GM19193 (cell line): Measurements from ENCODE around the gene RTN3.

Experiments used
- POLR2A ChIP-seq: IDR thresholded peaks from 4 replicates; pipeline ENCODE4 v1.6.1; 2011; ENCODE audit not compliant: insufficient read depth, insufficient read length; ENCODE audit errors: extremely low read depth

Gene RTN3

DNA sequence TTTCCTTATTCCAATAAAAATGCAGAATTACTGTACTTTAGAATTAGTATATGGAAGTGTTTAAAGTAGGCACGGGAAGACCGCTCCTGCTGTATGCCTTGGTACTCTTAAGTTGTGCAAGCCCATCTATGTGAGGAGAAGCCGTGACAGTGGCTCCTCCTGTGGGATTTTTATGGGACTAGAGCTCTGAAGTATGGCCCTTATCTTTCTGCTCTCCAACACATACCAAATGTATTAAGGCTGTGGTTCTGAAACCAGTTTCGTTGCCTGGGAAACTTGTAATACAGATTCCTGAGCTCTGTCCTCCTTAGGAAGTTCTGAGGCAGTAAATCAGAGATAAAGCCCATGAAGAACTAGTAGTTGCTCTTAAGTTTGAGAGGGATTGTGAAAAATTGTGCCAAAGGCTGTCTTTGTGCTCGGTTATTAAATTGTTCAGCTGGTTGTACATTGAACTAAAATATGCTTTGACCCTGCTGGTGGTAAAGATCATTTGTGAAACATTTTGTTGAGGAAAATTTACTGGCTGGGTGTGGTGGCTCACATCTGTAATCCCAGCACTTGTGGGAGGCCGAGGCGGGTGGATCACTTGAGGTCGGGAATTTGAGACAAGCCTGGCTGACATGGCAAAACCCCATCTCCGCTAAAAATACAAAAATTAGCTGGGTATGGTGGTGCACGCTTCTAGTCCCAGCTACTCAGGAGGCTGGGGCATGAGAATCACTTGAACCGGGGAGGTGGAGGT lies 29.3 kb downstream of the RTN3 start:
- TF ChIP-seq POLR2A: no peak

DNA sequence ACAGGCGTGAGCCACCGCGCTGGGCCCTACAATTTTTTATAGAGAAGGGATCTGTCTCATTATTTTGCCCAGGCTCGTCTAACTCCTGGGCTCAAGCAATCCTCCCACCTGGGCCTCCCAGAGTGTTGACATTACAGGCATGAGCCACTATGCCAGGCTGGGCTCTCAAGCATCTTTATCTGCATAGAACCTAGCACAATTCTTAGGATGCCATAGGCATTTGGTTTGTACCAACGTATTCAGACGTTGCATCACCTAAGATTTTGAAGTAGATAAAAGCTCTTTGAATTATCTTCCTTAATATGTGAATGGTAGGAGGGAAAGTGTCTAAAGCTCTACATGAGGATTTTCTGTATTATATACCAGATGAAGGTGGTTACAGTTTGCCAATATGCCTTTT lies 30.5 kb downstream of the RTN3 start:
- TF ChIP-seq POLR2A: no peak

DNA sequence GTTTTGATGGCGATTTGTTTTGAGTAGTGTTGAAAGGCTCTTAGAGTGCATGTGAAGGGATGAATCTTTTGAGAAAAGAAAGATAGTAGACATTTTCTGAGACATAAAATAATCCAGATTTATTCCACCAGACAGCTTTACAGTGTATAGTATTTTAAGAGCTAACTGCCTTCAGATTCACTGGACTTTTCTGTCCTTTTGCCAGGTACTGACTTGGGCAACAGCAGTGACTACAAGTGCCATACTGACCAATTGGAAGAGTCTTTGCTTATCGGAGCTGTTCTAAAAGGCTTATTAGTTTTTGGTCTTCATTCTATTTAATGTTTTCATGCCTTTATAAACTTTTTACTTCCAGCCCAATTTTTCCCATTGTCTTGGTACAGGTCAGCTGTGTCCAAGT lies 32.5 kb downstream of the RTN3 start:
- TF ChIP-seq POLR2A: no peak

DNA sequence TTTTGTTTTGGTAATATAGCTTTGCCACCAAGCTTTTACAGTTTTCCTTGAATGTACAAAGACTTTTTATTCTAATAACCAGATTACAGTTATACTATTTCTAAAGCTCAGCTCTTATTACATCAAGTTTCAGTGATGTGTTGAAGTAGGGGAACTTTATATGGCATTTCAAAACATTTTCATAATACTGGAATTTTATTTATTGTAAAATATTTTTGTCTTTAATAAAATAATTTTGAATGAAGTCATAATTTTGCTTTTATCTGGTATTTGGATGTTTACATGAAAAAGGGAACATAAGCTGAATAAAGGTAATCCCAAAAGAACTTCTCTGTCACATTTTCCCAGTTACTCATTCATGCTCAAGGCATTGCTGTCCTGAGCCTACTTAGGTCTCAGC lies 34.7 kb downstream of the RTN3 start:
- TF ChIP-seq POLR2A: no peak

DNA sequence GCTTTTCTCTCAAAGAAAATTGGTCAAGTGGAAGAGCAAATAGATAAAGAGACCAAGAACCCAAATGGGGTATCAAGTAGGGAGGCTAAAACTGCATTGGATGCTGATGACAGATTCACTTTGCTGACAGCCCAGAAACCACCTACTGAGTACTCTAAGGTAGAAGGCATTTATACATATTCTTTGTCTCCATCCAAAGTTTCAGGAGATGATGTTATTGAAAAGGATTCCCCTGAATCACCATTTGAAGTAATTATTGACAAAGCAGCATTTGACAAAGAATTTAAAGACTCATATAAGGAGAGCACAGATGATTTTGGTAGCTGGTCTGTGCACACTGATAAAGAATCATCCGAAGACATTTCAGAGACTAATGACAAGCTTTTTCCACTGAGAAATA lies 37.7 kb downstream of the RTN3 start:
- no peak for TF ChIP-seq POLR2A

DNA sequence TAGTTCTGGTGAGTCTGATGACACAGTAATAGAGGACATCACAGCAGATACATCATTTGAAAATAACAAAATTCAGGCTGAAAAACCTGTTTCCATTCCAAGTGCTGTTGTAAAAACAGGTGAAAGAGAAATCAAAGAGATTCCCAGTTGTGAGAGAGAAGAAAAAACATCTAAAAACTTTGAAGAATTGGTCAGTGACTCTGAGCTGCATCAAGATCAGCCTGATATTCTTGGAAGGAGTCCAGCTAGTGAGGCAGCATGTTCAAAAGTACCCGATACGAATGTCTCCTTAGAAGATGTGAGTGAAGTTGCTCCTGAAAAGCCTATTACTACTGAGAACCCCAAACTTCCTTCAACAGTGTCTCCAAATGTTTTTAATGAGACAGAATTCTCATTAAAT lies 38.7 kb downstream of the RTN3 start:
- no peak for TF ChIP-seq POLR2A

DNA sequence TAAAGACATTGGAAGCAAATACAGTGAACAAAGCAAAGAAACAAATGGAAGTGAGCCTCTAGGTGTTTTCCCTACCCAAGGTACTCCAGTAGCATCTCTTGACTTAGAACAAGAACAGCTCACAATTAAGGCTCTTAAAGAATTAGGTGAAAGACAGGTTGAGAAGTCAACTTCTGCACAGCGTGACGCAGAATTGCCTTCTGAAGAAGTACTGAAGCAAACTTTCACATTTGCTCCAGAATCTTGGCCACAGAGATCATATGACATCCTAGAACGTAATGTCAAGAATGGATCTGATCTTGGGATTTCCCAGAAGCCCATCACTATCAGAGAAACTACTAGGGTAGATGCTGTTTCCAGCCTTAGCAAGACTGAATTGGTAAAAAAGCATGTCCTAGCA lies 39.3 kb downstream of the RTN3 start:
- no peak for TF ChIP-seq POLR2A

DNA sequence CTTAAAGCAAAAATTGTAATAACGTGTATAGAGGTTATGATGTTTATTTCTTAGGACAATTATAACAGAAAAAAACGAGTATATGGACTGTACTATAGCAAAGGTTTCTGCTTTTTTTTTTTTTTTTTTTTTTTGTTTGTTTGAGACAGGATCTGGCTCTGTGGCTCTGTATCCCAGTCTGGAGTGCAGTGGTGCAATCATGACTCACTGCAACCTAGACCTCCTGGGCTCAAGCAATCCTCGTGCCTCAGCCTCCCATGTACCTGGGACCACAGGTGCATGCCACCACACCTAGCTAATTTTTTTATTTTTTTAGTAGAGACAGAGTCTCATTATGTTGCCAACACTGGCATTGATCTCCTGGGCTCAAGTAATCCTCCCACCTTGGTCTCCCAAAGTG lies 48.0 kb downstream of the RTN3 start:
- no peak for TF ChIP-seq POLR2A

DNA sequence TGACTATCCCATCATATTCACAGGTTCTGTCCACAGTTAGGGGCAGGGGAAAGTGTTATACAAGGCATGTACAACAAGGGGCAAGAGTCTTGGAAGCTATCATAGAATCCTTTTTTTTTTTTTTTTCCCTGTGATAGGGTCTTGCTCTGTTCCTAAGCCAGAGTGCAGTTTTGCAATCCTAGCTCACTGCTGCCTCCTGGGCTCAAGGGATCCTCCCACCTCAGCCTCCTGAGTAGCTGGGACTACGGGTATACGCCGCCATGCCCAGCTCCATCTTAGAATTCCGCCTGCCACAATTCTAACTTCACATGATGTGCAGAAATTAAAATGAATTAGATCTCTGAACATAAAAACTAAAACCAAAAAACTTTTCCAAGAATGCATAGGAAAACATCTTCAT lies 55.6 kb downstream of the RTN3 start:
- TF ChIP-seq POLR2A: no peak

DNA sequence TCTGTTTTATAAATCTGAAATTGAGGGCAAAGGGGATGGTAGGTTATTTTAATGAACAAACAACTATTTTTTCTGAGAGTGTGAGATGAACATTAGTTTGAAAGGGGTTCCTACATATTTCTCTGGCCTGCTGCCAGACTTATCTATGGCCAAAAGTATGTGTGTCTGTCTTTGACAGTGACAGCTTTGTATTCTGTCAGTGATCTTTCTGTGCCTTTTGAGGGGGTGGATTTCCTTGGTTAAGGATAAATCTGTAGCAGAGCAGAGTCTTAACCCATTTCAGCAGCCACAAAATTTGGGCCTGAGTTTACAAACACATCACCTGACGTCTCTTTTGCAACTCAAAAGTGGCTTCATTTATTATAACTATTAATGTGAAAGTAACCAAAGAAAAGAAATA lies 56.4 kb downstream of the RTN3 start:
- TF ChIP-seq POLR2A: no peak

DNA sequence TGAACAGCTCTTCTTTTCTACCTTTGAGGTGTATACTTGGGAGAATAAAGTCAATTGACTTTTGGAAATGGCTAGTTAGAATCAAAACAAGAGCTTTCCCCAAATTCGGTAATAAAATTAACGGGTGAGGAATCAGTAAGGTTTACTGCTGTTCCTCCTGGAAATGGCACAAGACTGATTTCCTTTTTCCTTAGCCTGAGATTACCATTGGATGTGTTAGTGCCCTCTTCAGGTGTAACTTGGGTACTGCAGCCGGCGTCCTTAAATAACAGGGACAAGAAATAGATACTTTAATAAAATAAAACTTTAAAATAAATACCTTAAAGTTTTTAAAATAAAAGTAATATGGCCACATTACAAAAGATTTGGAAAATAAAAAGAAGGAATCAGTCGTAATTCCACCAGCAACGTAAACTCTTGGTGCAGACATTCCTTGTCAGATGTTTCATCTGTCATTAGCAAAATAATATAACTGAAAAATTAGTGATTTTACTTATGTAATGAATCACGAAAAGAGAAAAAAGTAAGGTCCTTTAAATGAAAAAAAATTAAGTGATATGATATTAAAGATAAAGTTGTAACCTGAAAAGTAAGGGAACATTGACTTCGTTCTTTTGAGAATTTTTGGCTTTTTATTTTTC lies 57.5 kb downstream of the RTN3 start:
- no peak for TF ChIP-seq POLR2A

DNA sequence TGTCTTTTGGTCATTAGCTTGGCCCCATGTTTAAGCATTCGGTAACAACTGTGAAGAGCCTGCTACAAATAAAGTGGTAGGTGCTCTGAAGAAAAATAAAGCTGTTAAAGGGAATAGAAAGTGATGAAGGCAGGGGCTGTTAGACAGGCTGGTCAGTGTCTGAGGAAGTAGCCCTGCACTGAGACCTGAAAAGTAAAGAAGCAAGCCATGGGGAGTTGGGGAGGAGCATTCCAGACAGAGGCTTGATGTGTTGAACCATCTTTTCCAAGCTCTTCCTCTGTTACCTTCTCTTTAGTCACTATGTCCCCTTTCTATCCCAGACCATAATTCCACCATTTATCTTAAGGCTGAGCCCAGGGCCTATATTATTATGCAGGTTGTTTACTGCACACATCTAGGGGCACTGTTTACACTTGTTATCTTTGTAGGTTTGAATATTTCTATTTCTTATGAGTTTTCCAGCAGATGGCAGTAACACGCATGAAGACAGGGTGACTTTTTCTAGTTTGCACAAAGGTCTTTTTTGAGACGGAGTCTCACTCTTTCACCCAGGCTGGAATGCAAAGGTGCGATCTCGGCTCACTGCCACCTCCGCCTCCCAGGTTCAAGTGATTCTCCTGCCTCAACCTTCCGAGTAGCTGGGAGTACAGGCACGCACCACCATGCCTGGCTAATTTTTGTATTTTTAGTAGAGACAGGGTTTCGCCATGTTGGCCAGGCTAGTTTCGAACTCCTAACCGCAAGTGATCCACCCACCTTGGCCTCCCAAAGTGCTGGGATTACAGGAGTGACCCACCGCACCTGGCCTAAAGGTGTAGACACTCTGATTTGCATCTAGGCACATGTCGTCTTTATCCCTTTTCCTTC lies 64.2 kb downstream of the RTN3 start:
- TF ChIP-seq POLR2A: no peak

DNA sequence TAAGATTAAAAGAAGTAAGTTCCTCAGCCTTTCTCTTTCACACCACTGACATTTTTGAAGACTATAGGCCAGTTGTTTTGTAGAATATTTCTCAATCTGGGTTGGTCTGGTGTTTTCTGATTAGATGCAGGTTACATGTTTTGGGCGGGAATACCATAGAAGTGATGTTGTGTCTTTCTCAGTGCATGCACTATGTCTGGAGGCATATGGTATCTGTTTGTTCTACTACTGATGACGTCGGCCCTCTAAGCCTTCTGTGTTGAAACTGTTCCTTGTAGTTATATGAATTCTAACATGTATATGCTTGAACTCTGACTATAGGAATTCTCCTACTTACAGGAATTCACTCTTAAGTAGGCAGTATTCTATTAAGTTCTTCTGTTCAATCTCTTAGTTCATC lies 65.7 kb downstream of the RTN3 start:
- TF ChIP-seq POLR2A: no peak

DNA sequence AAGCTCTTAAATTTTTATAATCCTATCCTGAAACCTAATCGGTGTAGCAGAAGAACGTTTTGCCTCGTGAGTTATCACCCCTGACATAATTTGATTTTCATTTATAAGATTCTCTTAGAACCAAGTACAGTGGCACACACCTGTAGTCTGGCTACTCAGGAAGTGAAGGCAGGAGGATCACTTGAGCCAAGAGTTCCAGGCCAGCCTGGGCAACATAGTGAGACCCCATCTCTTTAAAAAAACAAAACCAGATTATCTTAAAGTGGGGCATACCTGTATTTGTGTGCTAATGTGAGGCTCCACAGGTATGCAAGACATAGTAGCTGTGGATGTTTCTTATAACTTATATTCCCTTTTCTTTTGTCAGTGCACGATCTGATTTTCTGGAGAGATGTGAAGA lies 68.3 kb downstream of the RTN3 start:
- TF ChIP-seq POLR2A: no peak

DNA sequence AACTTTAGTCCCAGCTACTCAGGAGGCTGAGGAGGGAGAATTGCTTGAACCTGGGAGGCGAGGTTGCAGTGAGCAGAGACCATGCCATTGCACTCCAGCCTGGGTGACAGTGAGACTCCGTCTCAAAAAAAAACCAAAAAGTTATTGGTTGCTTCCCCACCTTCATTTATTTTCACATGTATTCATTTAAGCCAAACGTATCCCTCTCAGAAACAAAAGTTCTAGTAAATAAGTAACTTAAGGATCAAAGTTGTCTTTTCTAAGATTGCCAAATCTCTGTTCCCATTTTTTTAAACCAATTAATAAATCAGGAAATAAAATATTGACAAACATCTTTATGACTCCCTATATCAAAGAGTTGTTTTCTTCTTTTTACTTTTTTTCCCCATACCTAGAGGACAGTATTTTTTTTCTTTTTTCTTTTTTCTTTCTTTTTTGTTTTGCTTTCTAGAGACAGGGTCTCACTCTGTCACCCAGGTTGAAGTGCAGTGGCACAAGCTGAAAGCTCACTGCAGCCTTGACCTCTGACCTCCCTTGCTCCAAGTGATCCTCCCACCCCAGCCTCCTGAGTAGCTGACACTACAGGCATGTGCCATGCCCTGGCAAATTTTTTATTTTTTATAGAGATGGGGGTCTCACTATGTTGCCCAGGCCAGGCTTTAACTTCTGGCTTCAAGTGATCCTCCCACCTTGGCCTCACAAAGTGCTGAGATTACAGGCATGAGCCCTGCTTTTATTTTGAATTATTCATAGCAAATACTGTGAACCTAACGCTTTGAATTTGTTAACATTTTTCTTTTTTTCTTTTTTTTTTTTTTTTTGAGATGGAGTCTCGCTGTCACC lies 75.8 kb downstream of the RTN3 start:
- TF ChIP-seq POLR2A: no peak

DNA sequence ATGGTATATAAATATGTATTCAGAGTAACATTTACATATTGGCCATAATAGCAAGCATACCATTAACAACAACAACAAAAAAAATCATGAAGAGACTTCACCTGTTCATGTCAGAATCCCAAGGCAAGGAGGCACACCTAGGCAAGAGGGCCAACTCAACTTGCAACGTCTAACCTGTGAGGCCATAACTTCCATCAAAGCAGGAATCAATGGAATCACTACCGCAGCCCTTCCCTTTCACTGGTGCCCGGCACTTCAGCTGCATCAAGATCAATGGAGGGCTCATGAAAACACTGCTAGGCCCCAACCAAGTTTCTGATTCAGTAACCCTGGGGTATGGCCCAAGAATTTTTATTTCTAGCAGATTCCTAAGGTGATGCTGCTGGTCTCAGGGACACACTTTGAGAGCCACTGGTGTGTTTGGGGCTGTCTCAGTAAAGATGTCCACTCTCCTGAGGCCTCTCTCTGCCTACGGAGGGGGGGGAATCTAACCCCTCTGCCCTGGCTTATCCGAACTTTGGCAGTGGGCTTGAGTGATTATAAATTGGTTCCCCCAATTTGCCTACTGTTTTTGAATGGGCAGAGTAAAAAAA lies 79.3 kb downstream of the RTN3 start:
- TF ChIP-seq POLR2A: no peak
